IMR-90 (cell line): ENCODE measurements around the gene ZBTB7B.

Source experiments
- BHLHE40 ChIP-seq: fragments of 150-350 bp; IDR thresholded peaks from 2 replicates; pipeline ENCODE4 v1.6.1; 2016; ENCODE audit warnings: mild to moderate bottlenecking, low read depth, low read length
- CEBPB ChIP-seq: IDR thresholded peaks from 2 replicates; pipeline ENCODE4 v1.6.1; 2012; ENCODE audit warnings: low read depth, low read length, improper control_type of control experiment
- MAFK ChIP-seq: IDR thresholded peaks from 2 replicates; pipeline ENCODE4 v1.6.1; 2012; ENCODE audit warnings: low read depth, low read length, improper control_type of control experiment
- MAZ ChIP-seq: IDR thresholded peaks from 2 replicates; pipeline ENCODE4 v1.6.1; 2012; ENCODE audit warnings: low read depth, mild to moderate bottlenecking, low read length, improper control_type of control experiment, moderate library complexity, borderline replicate concordance
- MXI1 ChIP-seq: IDR thresholded peaks from 2 replicates; pipeline ENCODE4 v1.6.1; 2012; ENCODE audit warnings: low read depth, mild to moderate bottlenecking, low read length, moderate library complexity, borderline replicate concordance
- POLR2A ChIP-seq: IDR thresholded peaks from 2 replicates; pipeline ENCODE4 v1.6.1; 2012; ENCODE audit warnings: mild to moderate bottlenecking, low read depth, low read length
- RAD21 ChIP-seq: IDR thresholded peaks from 2 replicates; pipeline ENCODE4 v1.6.1; 2012; ENCODE audit warnings: low read length, improper control_type of control experiment
- RCOR1 ChIP-seq: IDR thresholded peaks from 2 replicates; pipeline ENCODE4 v1.6.1; 2012; ENCODE audit warnings: mild to moderate bottlenecking, low read length, improper control_type of control experiment; ENCODE audit not compliant: insufficient replicate concordance
- RFX5 ChIP-seq: IDR thresholded peaks from 2 replicates; pipeline ENCODE4 v1.8.0; 2012; ENCODE audit warnings: low read depth, mild to moderate bottlenecking, low read length, moderate library complexity
- SMC3 ChIP-seq: fragments of 150-350 bp; IDR thresholded peaks from 2 replicates; pipeline ENCODE4 v1.6.1; 2016; ENCODE audit warnings: low read depth, mild to moderate bottlenecking, antibody characterized with exemption, low read length, moderate library complexity
- TF ChIP-seq, protein P1 (sequence below): conservative IDR thresholded peaks from 2 replicates; pipeline ENCODE4 v1.5.1; 2012; ENCODE audit warnings: mild to moderate bottlenecking, low read depth, low read length, improper control_type of control experiment
- TF ChIP-seq, protein P2 (sequence below): fragments of 150-350 bp; IDR thresholded peaks from 2 replicates; pipeline ENCODE4 v1.6.1; 2017; ENCODE audit warnings: mild to moderate bottlenecking, antibody characterized with exemption, low read length, low read depth
- TF ChIP-seq, protein P3 (sequence below): fragments of 150-350 bp; IDR thresholded peaks from 2 replicates; pipeline ENCODE4 v1.6.1; 2016; ENCODE audit warnings: low read depth, mild to moderate bottlenecking, low read length, moderate library complexity, borderline replicate concordance

DNA sequence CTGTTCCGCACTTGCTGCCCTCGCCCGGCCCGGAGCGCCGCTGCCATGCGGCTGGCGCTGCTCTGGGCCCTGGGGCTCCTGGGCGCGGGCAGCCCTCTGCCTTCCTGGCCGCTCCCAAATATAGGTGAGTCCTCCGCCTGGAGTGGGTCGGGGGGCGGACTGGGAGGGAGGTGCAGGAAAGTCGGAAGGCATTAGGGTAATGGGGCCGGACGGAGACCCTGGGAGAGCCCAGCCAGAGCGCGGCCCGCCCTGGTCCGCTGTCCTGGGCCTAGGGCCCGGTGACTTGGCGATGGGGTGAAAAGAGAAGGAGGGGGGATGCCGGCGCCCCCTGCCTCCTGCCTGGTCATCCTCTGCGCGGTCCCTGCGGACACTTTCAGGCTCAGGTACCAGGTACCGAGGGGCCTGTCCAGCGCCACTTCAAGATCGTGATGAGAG lies 48.8 kb downstream of the ZBTB7B start:
- 0 out of 2 replicates have a peak, but pooled peaks have one; percentile 22 for TF ChIP-seq POLR2A
- TF ChIP-seq, protein P1, sequence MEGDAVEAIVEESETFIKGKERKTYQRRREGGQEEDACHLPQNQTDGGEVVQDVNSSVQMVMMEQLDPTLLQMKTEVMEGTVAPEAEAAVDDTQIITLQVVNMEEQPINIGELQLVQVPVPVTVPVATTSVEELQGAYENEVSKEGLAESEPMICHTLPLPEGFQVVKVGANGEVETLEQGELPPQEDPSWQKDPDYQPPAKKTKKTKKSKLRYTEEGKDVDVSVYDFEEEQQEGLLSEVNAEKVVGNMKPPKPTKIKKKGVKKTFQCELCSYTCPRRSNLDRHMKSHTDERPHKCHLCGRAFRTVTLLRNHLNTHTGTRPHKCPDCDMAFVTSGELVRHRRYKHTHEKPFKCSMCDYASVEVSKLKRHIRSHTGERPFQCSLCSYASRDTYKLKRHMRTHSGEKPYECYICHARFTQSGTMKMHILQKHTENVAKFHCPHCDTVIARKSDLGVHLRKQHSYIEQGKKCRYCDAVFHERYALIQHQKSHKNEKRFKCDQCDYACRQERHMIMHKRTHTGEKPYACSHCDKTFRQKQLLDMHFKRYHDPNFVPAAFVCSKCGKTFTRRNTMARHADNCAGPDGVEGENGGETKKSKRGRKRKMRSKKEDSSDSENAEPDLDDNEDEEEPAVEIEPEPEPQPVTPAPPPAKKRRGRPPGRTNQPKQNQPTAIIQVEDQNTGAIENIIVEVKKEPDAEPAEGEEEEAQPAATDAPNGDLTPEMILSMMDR = no peak
- 0 out of 2 replicates have a peak, but pooled peaks have one; percentile 3 for TF ChIP-seq MAZ
- TF ChIP-seq, protein P2, sequence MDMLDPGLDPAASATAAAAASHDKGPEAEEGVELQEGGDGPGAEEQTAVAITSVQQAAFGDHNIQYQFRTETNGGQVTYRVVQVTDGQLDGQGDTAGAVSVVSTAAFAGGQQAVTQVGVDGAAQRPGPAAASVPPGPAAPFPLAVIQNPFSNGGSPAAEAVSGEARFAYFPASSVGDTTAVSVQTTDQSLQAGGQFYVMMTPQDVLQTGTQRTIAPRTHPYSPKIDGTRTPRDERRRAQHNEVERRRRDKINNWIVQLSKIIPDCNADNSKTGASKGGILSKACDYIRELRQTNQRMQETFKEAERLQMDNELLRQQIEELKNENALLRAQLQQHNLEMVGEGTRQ = no peak
- TF ChIP-seq RCOR1 = no peak
- no peak for TF ChIP-seq SMC3
- peak; percentile 6; the same call in 1 of the 2 replicates for TF ChIP-seq MXI1
- TF ChIP-seq BHLHE40 = no peak
- TF ChIP-seq, protein P3, sequence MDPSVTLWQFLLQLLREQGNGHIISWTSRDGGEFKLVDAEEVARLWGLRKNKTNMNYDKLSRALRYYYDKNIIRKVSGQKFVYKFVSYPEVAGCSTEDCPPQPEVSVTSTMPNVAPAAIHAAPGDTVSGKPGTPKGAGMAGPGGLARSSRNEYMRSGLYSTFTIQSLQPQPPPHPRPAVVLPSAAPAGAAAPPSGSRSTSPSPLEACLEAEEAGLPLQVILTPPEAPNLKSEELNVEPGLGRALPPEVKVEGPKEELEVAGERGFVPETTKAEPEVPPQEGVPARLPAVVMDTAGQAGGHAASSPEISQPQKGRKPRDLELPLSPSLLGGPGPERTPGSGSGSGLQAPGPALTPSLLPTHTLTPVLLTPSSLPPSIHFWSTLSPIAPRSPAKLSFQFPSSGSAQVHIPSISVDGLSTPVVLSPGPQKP = no peak
- TF ChIP-seq RAD21 = no peak
- no peak for TF ChIP-seq CEBPB
- no peak for TF ChIP-seq MAFK
- no peak for TF ChIP-seq RFX5
